Fibroblast of peridontal ligament (primary cell): Measurements from ENCODE around the gene PRG3.
"Not testable (repeated sequence)": the region's sequence is repeated elsewhere in the genome, so short reads cannot be mapped to it uniquely, and the experiment has no call there.

Experiments
- DNase-seq: peaks from one replicate; pipeline ENCODE4 v3.0.0-alpha.2; 2010; ENCODE audit errors: extremely low read depth

Gene PRG3

GRCh38 chr11:57390535-57390934 is 9.6 kb upstream of the PRG3 start, which contains the start of gene PRG2:
PRG2 (minus strand) TSS chr11:57390650; CDS start chr11:57389944, 706 bp downstream.
- DNase-seq, result no peak

DNA sequence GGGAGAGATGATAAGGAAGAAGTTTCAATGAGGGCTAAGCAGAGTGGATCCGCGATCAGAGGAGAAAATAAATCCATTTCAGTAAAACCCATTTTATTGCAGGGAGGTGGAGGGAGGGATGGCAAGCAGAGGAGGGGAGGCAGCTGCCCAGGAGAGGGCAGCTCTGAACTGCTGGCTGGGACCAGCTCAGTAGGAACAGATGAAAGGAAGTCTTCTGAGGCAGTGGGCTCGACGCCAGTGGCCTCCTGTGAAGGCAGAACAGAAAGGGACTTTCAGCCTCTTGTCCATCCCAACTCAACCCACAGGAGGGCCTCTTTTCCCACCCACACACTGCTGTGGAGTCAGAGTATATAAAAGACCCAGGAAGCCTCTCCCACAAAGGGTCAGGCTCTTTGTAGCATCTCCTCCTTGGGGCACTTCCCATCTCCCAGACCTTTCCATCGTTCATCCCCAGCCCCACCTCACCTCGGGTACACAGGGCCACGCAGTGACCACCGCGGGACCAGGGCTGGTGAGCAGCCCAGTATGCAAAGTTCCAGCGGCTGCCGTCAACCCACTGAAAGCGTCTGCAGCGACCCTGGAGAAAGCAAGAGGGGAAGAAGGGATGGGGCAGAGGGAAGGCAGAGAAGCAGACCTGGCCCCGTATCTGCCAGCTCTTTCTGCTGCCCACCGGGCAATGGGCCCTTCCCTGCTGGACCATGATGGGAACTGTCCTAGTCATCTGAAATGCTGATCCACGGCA is 6.5 kb upstream of the PRG3 start:
- DNase-seq, result peak; percentile 27

DNA sequence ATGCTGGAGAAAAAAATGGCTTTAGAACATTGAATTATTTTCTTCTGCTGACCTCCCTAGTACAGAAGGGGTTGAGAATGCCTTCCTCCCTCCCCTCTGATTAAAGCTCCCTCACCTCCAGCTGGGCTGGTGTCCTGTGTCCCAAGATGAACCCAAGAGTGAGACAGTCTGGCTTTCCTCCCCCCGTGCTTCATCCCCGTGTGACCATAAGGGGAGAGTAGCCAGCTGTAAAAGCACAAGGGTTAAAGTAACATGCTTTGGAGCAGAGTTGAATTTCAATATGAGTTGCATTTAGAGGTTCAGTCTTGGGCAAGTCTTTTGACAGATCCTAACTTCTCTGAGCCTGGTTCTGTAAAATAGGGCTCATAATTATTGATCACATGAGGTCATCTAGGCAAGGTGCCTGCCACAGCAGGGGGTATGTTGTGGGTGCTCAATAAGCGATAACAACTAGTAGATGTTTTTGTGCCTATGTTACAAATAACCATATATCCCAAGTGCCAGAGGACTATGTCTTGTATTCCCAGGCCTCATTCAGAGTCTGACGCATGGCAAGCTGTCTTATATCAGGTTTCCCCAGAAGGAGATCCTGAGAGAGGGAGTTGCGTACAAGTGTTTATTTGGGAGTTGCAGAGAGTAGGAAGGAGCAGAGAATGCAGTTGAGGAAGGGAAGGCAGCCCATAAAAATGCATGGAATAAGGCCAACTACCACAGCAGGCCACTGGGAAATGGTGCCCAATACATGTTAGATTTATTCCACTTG is 5.4 kb upstream of the PRG3 start:
- no peak for DNase-seq

DNA sequence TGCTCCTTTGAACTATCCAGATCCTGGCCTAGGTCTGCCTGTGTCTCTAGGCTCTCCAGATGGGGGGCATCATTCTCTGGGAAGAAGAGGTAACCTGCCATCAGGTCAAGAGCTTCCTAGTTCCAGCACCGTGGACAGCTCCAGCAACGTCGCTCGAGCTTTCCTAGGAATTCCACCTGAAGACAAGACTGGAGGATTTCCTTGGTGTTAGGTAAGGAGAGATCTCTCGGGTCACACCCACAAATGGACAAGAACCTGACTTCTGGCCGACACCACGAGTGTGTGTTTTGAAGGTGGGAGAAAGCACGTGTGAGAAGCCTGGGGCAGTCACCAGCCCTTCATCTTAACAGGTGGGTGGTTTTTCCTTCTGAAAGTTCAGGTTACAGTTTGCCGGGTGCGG is 1.2 kb downstream of the PRG3 start:
- DNase-seq, result peak; percentile 24

- no peak for DNase-seq
Measured at GRCh38 chr11:57378186-57378585, 2.8 kb downstream of the PRG3 start.

DNA sequence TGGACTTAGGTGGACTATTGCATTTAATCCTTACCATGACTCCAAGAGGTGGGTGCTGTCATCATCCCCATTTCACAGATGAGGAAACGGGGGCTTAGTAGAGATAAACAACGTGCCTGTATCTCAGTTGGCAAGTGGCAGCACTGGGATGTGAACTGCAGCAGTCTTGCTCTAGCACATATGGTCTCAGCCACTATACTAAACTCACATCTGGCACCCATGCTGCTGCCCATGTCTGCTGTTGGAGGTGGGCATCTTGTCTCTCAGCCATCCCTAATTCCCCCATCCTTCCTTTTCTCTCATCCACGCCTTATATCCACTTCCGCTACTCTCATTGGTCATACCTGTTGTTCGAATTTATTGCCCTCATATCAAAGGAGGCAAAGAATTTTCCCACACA is 3.8 kb downstream of the PRG3 start:
- no peak for DNase-seq

- DNase-seq, result no peak
Measured at GRCh38 chr11:57376095-57377090, 4.6 kb downstream of the PRG3 start.

GRCh38 chr11:57375490-57375889 is 5.5 kb downstream of the PRG3 start:
- DNase-seq, result no peak

- no peak for DNase-seq
Measured at GRCh38 chr11:57374966-57375365, 6.0 kb downstream of the PRG3 start.

DNA sequence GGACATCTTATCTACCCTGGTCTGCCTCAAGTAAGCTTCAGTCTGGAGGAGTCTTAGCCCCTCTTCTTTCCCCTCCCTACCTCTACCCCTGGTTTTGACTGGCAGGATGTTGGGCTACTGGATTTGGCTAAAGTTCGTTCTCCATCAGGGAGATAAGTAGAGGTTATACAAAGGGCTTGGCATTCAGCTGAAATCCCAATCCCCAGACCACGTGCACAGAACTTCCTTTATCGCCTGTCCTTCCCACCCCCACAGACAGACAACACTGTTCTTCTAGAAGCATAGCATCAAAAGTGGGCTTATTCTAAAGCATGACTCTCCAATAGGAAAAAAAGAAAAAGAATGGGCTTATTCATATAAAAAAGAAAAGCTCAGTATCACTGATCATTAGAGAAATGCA is 7.8 kb downstream of the PRG3 start:
- no peak for DNase-seq

- DNase-seq, result no peak
Measured at GRCh38 chr11:57370941-57371340, 10.0 kb downstream of the PRG3 start.

DNA sequence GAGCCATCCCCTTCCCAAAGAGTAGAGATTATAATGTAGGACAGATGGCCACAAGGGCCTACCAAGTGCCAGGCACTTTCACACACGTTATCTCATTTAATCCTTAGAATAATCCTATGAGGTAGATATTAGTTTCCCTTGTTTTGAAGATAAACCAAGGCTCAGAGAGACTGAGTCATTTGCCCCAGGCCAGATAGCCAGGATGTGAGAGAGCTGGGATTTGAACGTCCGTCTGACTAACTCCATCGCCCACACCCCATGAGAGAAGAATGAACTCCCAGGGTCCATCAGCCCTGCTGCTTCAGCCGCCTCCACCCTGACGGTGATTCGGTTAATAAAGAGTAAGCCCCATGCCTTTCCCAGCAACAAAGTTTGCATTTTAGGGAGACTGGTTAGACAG is 10.7 kb downstream of the PRG3 start:
- no peak for DNase-seq

DNA sequence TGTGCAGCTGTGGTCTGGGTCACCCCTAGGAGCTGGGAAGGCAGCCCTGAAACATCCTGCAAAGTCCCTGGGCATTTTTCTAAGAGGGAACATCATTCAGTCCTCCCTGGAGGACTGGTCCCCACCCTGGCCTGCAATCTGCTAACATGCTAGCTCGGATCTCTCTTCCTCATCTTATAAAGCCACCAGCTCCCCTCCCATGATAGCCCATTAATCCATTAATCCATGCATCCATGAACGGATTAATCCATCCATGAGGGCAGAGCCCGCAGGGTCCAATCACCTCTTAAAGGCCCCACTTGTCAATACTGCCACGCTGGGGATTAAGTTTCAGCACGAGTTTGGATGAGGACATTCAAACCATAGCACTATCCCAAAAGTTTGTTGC is 12.1 kb downstream of the PRG3 start:
- no peak for DNase-seq

- DNase-seq, result no peak
Measured at GRCh38 chr11:57368106-57368844, 12.7 kb downstream of the PRG3 start.

- no peak for DNase-seq
Measured at GRCh38 chr11:57364851-57365660, 15.9 kb downstream of the PRG3 start.

DNA sequence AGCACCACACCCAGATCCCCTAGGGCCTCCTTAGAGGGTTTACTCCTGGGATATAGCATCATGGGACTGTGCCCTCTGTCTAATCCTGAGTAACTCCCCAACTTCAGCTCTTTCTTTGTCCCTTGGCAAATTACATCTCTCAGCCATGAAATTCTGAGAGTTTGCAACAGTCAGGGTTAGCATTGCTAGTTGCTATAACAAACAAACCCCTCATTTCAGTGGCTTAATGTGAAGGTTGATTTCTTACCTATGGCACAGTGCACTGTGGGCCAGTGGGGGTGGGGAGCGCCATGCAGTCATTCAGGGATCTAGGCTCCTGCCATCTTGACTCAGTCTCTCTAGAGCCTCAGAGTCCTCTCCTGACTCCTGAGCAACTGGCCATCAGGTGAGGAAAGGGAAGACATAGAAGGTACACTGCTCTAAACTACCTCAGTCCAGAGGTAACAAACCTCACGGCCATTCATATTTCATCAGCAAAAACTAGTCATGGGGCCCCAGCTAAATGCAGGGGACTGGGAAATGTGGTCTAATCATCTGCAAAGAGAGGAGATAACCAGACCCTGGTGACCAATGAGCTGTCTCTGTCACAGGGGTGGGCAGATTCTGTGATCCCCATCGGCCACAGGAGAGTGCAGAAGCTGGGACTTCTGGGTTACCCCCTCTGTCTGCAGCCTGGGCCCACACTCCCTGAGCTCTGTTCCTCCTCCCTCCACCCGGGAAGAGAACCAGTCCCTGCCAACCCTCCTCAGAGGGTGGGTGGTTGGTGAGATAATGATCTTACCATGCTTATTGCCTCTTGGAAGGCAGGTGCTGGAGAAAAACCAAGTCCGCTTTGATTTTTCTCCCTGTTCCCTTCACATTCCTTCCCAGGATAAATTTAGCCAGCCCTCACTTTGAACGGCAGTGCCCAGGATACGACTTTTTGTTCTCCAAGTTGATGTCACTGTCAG is 17.5 kb downstream of the PRG3 start:
- DNase-seq, result no peak

GRCh38 chr11:57361926-57362325 is 19.0 kb downstream of the PRG3 start:
- DNase-seq, result no peak

DNA sequence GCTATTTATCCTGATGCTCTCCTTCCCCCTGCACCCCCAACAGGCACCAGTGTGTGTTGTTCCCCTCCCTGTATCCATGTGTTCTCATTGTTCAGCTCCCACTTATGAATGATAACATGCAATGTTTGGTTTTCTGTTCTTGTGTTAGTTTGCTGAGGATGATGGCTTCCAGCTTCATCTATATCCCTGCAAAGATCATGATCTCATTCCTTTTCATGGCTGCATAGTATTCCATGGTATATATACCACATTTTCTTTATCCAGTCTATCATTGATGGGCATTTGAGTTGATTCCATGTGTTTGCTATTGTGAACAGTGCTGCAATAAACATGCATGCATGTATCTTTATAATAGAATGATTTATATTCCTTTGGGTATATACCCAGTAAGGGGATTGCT is 19.5 kb downstream of the PRG3 start:
- DNase-seq, result not testable (repeated sequence)

DNA sequence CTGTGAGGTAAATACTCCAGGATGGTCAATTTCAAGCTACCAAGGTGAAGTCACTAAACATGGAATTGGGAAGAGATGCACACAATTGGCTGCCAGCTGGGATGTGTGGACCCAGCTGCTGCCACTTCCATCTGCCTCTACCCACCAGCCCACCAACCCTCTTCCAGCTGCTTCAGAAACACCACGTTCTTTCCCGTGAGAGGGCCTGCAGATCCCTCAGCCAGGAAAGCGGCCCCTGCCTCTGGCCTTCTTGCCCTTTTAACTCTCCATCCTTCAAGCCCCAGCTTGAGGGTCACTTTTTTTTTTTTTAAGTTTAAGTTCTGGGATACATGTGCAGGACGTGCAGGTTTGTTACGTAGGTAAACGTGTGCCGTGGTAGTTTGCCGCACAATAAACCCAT is 20.0 kb downstream of the PRG3 start:
- DNase-seq, result no peak
